Colonic mucosa (tissue), 4 donors: ENCODE results near the gene INHBA. TPM values are rescaled to one million over a fixed set of nuclear protein-coding genes. Genes with fewer than 3 reads are reported as not detected.

Source experiments
- DNase-seq: peaks from one replicate; pipeline ENCODE4 v3.0.0-alpha.2; 2020
- H3K27ac ChIP-seq: fragments of 200-600 bp; one replicate; pipeline ENCODE4 v1.8.0; 2021
- H3K27me3 ChIP-seq: fragments of 200-600 bp; one replicate; pipeline ENCODE4 v1.8.0; 2021
- H3K36me3 ChIP-seq: fragments of 200-600 bp; one replicate; pipeline ENCODE4 v1.8.0; 2021
- H3K4me1 ChIP-seq: fragments of 200-600 bp; one replicate; pipeline ENCODE4 v1.8.0; 2021; ENCODE audit warnings: mild to moderate bottlenecking
- H3K4me3 ChIP-seq: fragments of 200-600 bp; one replicate; pipeline ENCODE4 v1.8.0; 2021
- H3K9ac ChIP-seq, 2 donors: one replicate each; pipeline ENCODE4 v1.7.0; 2013; ENCODE audit warnings: control low read depth in 2 of 2, low read depth in 2 of 2, low read length in 2 of 2
- H3K9me3 ChIP-seq: fragments of 200-600 bp; one replicate; pipeline ENCODE4 v1.8.0; 2021
- intact Hi-C: fragments of 100-400 bp; cut with DNase I; formaldehyde crosslinking; loops from one replicate; pipeline ENCODE4 v1.14.1; 2022
- total RNA-seq, 2 donors: library from RNA; stranded (reverse); fragmentation: NEBNext Ultra II Directional in 1 of 2; extraction: Animal tissue kit (Norgen Biotek cat#: 25700) in 1 of 2; gene quantifications; one replicate each; pipeline ENCODE4 v1.2.1, GENCODE V29; 2021
- TF ChIP-seq, protein P1 (sequence below): fragments of 200-600 bp; IDR thresholded peaks from one replicate; pipeline ENCODE4 v1.8.0; 2022; ENCODE audit warnings: antibody characterized with exemption, mild to moderate bottlenecking
- donor health status: healthy.
- donor health status: DM: no; HTN: no; CAD: no.
- donor health status: DM: no; HTN: no; CAD: no.

INHBA gene
- total RNA-seq, 2 donors from 2014 or later = 0.15 to 0.19 TPM

DNA sequence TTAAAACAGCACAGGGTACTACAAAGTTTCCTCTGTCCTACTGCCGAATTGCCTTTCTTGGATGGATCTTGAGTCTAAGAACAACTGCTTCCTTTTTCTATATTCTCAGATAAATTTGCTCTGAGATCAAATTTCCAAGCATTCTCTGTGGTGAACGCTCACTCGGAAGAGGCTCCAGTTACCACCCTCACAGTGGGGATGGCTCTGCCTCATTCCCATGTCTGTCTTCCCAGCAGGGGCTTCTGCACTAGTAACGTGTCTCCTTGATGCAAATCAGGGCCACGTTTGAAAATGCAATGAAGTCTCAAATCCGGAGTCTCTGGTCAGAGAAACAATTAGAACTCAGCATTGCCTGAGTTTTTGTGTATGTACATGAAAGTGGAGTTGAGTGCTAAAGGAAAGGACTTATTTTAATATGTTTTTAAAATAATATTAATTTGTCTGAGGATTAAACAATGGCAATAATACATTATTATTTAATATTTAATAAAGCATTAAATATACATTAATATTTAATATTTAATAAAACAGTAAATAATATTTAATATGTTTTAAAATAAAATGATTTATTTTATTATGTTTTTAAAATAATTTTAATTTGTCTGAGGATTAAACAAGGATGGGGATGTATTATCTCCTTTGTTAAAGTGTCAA lies 61.8 kb downstream of the INHBA start:
- intact Hi-C loops = no loop called here
- no peak overlapping the region for H3K27ac ChIP-seq
- H3K9me3 ChIP-seq = no peaks in the 10 kb centered on the region
- TF ChIP-seq, protein P1, sequence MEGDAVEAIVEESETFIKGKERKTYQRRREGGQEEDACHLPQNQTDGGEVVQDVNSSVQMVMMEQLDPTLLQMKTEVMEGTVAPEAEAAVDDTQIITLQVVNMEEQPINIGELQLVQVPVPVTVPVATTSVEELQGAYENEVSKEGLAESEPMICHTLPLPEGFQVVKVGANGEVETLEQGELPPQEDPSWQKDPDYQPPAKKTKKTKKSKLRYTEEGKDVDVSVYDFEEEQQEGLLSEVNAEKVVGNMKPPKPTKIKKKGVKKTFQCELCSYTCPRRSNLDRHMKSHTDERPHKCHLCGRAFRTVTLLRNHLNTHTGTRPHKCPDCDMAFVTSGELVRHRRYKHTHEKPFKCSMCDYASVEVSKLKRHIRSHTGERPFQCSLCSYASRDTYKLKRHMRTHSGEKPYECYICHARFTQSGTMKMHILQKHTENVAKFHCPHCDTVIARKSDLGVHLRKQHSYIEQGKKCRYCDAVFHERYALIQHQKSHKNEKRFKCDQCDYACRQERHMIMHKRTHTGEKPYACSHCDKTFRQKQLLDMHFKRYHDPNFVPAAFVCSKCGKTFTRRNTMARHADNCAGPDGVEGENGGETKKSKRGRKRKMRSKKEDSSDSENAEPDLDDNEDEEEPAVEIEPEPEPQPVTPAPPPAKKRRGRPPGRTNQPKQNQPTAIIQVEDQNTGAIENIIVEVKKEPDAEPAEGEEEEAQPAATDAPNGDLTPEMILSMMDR = no peak
- no peaks in the 10 kb centered on the region for H3K27me3 ChIP-seq
- no peak for DNase-seq
- no peaks in the 10 kb centered on the region for H3K36me3 ChIP-seq
- H3K4me1 ChIP-seq = no peaks in the 10 kb centered on the region
- no peak overlapping the region for H3K9ac ChIP-seq
- H3K4me3 ChIP-seq = no peak overlapping the region

DNA sequence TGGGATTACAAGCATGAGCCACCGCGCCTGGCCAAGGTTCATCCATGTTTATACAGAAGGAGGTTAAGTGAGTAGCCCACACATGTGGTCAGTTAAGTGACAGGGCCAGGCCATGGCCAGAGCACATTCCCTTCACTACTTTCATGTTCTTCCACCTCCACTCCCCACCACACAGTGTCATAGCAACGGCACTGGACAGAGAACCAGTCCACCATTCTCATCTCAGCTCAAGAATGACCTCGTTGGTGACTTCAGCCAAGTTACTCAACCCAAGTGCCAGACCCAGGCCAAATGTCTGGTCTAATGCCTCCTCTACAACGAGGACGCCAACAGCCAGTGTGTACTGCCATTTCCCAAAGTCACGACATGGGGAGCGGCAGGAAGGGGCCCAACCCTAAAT lies 62.4 kb downstream of the INHBA start:
- no peak for DNase-seq
- H3K4me1 ChIP-seq = no peaks in the 10 kb centered on the region
- no peak overlapping the region for H3K9ac ChIP-seq
- no peak overlapping the region for H3K27ac ChIP-seq
- H3K4me3 ChIP-seq = no peak overlapping the region
- H3K27me3 ChIP-seq = no peaks in the 10 kb centered on the region
- no peaks in the 10 kb centered on the region for H3K9me3 ChIP-seq
- no peaks in the 10 kb centered on the region for H3K36me3 ChIP-seq
- TF ChIP-seq, protein P1 = no peak
- intact Hi-C loops = no loop called here

DNA sequence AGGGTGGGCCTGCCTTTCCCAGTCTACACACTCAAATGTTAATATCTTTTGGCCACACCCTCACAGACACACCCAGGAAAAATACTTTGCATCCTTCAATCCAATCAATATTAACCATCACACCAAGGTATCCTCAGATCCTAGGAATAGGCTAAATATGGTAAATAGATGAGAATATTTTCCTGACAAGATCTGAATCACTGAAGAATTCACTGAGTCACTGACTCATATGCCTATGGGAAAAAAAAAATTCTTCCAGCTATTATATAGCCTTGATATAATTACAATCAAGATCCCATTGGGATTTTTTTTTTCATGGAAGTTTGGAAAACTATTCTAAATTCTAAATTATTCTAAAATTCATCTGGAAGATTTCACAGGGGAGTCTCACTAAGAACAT lies 65.8 kb downstream of the INHBA start:
- Histone ChIP-seq H3K4me3 (no peak overlapping the region), H3K27me3 (no peaks in the 10 kb centered on the region), H3K36me3 (no peaks in the 10 kb centered on the region), H3K9me3 (no peaks in the 10 kb centered on the region), H3K4me1 (no peaks in the 10 kb centered on the region), H3K27ac (no peak overlapping the region), H3K9ac (no peak overlapping the region)
- intact Hi-C loops = no loop called here
- no peak for DNase-seq
- TF ChIP-seq, protein P1 = no peak
